OCI-LY3 (cell line): ENCODE measurements around the gene SNX24.

ENCODE experiments used
- H2AFZ ChIP-seq: fragments of 200-600, 300-600 bp; shearing (Covaris generic); 2 replicates; pipeline ENCODE4 v1.6.0; 2014; ENCODE audit warnings: antibody characterized with exemption, low read depth, low read length
- H3K27ac ChIP-seq: fragments of 200-600, 300-600 bp; sonication (generic); 2 replicates; pipeline ENCODE4 v1.5.1; 2014; ENCODE audit warnings: mild to moderate bottlenecking, low read length, moderate library complexity, mixed read lengths
- H3K27me3 ChIP-seq: fragments of 200-600, 300-600 bp; sonication (generic); 2 replicates; pipeline ENCODE4 v1.6.1; 2014; ENCODE audit warnings: low read depth, low read length, mixed read lengths
- H3K36me3 ChIP-seq: fragments of 200-600, 300-600 bp; sonication (generic); replicated peaks from 2 replicates; pipeline ENCODE3; 2014; ENCODE audit warnings: low read depth, low read length, mixed read lengths
- H3K4me1 ChIP-seq: fragments of 300-600, 200-600 bp; sonication (generic); 2 replicates; pipeline ENCODE4 v1.6.1; 2014; ENCODE audit warnings: low read length, mixed read lengths
- H3K4me2 ChIP-seq: fragments of 200-600, 300-600 bp; sonication (generic); 2 replicates; pipeline ENCODE4 v1.6.1; 2014; ENCODE audit warnings: low read length, mixed read lengths
- H3K4me3 ChIP-seq: fragments of 300-600, 200-600 bp; sonication (generic); 2 replicates; pipeline ENCODE4 v1.5.1; 2014; ENCODE audit warnings: antibody characterized with exemption, mild to moderate bottlenecking, low read length, moderate library complexity
- H3K79me2 ChIP-seq: fragments of 300-600, 200-600 bp; shearing (Covaris generic); 2 replicates; pipeline ENCODE4 v1.6.1; 2014; ENCODE audit warnings: mild to moderate bottlenecking, low read length, mixed read lengths
- H3K9ac ChIP-seq: fragments of 300-600, 200-600 bp; shearing (Covaris generic); 2 replicates; pipeline ENCODE4 v1.6.0; 2014; ENCODE audit warnings: mild to moderate bottlenecking, low read length, moderate library complexity
- H3K9me3 ChIP-seq: fragments of 200-600, 300-600 bp; shearing (Covaris generic); 2 replicates; pipeline ENCODE4 v1.6.1; 2014; ENCODE audit warnings: low read length, mixed read lengths; ENCODE audit not compliant: insufficient read depth
- H4K20me1 ChIP-seq: fragments of 200-600, 300-600 bp; sonication (generic); 2 replicates; pipeline ENCODE4 v1.6.1; 2016; ENCODE audit warnings: low read length, mixed read lengths; ENCODE audit not compliant: insufficient read depth
- EZH2phosphoT487 ChIP-seq: fragments of 200-600 bp; shearing (Covaris generic); IDR thresholded peaks from 2 replicates; pipeline ENCODE4 v1.6.1; 2018; ENCODE audit warnings: antibody characterized with exemption, mixed run types, low read depth
- TF ChIP-seq, protein P1 (sequence below): fragments of 200-600, 300-600 bp; sonication (generic); IDR thresholded peaks from 2 replicates; pipeline ENCODE4 v1.5.1; 2014; ENCODE audit warnings: antibody characterized with exemption, low read length, low read depth

The SNX24 gene, protein sequence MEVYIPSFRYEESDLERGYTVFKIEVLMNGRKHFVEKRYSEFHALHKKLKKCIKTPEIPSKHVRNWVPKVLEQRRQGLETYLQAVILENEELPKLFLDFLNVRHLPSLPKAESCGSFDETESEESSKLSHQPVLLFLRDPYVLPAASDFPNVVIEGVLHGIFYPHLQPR

DNA sequence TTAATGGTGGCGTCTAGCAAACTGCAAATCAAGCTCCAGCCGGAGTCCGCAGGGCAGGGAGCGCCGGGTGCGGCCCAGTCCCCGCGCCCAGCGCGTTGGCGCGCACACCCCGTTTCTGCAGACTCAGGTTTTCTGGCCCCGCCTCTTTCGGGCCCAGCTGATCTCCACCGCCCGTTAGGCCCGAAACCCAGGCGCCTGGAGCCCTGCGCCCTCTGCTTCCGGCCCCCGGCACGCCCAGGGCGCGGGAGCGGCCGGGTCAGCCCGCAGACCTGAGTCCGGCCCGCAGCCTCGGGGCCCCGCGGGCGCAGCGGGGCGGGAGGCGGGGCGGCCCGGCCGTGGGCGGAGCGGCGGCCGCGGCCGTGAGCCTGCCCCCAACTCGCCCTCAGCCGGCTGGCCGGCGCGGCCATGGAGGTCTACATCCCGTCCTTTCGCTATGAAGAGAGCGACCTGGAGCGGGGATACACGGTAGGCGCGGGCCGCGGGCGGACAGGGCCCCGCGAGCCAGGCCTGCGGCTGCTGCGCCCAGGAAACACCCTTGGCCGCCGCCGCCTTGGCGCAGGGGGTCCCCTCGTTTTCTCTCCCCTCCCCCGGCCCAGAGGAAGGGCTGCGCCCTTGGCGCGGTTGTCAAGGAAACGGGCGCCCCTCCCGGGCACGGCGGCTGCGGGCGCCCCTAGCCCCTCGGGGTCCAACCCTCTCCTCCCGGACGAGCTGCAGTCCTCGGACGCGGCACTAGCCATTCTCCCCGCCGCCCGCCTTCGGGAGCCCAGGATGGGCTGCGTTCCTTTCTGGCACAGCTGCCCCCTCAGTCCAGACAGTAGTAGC, at the start of gene SNX24:
SNX24 (plus strand) TSS at position 385 of the 822 bp plus-strand sequence; CDS start at position 406, 21 bp downstream.
- peak within 1 kb of the TSS; percentile 92 for H3K4me3 ChIP-seq
- no peaks in the 10 kb centered on the region for H3K27me3 ChIP-seq
- H3K4me1 ChIP-seq = peaks cover 21% of the 10 kb centered on the region
- peak within 1 kb of the TSS; percentile 85 for H3K9ac ChIP-seq
- H4K20me1 ChIP-seq = no peaks in the 10 kb centered on the region
- TF ChIP-seq, protein P1, sequence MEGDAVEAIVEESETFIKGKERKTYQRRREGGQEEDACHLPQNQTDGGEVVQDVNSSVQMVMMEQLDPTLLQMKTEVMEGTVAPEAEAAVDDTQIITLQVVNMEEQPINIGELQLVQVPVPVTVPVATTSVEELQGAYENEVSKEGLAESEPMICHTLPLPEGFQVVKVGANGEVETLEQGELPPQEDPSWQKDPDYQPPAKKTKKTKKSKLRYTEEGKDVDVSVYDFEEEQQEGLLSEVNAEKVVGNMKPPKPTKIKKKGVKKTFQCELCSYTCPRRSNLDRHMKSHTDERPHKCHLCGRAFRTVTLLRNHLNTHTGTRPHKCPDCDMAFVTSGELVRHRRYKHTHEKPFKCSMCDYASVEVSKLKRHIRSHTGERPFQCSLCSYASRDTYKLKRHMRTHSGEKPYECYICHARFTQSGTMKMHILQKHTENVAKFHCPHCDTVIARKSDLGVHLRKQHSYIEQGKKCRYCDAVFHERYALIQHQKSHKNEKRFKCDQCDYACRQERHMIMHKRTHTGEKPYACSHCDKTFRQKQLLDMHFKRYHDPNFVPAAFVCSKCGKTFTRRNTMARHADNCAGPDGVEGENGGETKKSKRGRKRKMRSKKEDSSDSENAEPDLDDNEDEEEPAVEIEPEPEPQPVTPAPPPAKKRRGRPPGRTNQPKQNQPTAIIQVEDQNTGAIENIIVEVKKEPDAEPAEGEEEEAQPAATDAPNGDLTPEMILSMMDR = no peak
- no peak for TF ChIP-seq EZH2phosphoT487
- H2AFZ ChIP-seq = peak within 1 kb of the TSS; percentile 84
- peak within 1 kb of the TSS; percentile 96 for H3K4me2 ChIP-seq
- no peaks in the 10 kb centered on the region for H3K36me3 ChIP-seq
- no peaks in the 10 kb centered on the region for H3K79me2 ChIP-seq
- no peaks in the 10 kb centered on the region for H3K9me3 ChIP-seq
- peak within 1 kb of the TSS; percentile 23; the same call in 1 of the 2 replicates for H3K27ac ChIP-seq

DNA sequence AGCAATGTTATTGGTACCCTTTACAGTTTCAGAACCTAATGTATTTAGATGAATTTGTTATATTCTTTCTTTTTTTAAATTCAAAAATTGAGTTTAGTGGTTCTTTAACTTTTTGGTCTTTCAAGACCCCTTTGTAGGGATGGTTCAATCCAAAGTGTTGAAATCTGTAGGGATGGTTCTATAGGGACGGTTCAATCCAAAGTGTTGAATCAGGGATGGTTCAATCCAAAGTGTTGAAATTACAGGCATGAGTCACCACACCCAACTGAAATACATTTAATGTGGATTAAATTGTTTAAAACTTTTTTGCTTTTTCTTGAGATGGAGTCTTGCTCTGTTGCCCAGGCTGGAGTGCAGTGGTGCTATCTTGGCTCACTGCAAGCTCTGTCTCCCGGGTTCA, 39.9 kb upstream of the SNX24 start:
- no peaks in the 10 kb centered on the region for H3K79me2 ChIP-seq
- TF ChIP-seq EZH2phosphoT487 = no peak
- H3K4me2 ChIP-seq = no peak overlapping the region
- H2AFZ ChIP-seq = no peak overlapping the region
- no peak overlapping the region for H3K27ac ChIP-seq
- H3K9me3 ChIP-seq = no peaks in the 10 kb centered on the region
- no peaks in the 10 kb centered on the region for H4K20me1 ChIP-seq
- no peaks in the 10 kb centered on the region for H3K27me3 ChIP-seq
- no peaks in the 10 kb centered on the region for H3K4me1 ChIP-seq
- H3K36me3 ChIP-seq = peaks cover 27% of the 10 kb centered on the region
- no peak overlapping the region for H3K9ac ChIP-seq
- no peak overlapping the region for H3K4me3 ChIP-seq

- Histone ChIP-seq H3K27ac (no peak overlapping the region), H2AFZ (no peak overlapping the region), H3K79me2 (no peaks in the 10 kb centered on the region), H3K9ac (no peak overlapping the region), H3K27me3 (no peaks in the 10 kb centered on the region), H3K9me3 (no peaks in the 10 kb centered on the region), H3K36me3 (peaks cover 14% of the 10 kb centered on the region), H3K4me2 (no peak overlapping the region), H3K4me1 (no peaks in the 10 kb centered on the region), H3K4me3 (no peak overlapping the region), H4K20me1 (no peaks in the 10 kb centered on the region)
- TF ChIP-seq EZH2phosphoT487 = no peak
- TF ChIP-seq, protein P1 = no peak
Observed at GRCh38 chr5:122810405-122810804, 35.0 kb upstream of the SNX24 start.

GRCh38 chr5:122815218-122815767, 30.1 kb upstream of the SNX24 start:
- H3K9ac ChIP-seq = no peak overlapping the region
- H3K9me3 ChIP-seq = no peaks in the 10 kb centered on the region
- peaks cover 10% of the 10 kb centered on the region for H3K36me3 ChIP-seq
- H3K4me1 ChIP-seq = no peaks in the 10 kb centered on the region
- TF ChIP-seq, protein P1 = no peak
- TF ChIP-seq EZH2phosphoT487 = no peak
- H3K27ac ChIP-seq = no peak overlapping the region
- H3K79me2 ChIP-seq = no peaks in the 10 kb centered on the region
- no peak overlapping the region for H3K4me3 ChIP-seq
- no peaks in the 10 kb centered on the region for H3K27me3 ChIP-seq
- no peaks in the 10 kb centered on the region for H4K20me1 ChIP-seq
- no peak overlapping the region for H2AFZ ChIP-seq
- H3K4me2 ChIP-seq = no peak overlapping the region
